Esophagus squamous epithelium (tissue), 4 donors: ENCODE results near the gene KCNS3.

Experiments
- CTCF ChIP-seq, 6 experiments: fragments of 450-650 bp in 4 of 6; fragments of 200-600 bp in 2 of 6; sonication (generic) in 2 of 6; IDR thresholded peaks; one replicate each; pipeline ENCODE4 v1.5.1; 2016 to 2019; ENCODE audit warnings: antibody characterized with exemption in 6 of 6, mild to moderate bottlenecking in 4 of 6, moderate library complexity in 4 of 6
- POLR2A ChIP-seq, 4 donors: fragments of 450-650 bp; IDR thresholded peaks; one replicate each; pipeline ENCODE4 v1.6.1; 2017; ENCODE audit warnings: antibody characterized with exemption in 4 of 4, mild to moderate bottlenecking in 4 of 4, moderate library complexity in 3 of 4

- TF ChIP-seq CTCF (IDR thresholded peaks at IDR 0.05) (no peak), POLR2A (IDR thresholded peaks at IDR 0.05) (no peak)
Measured at GRCh38 chr2:17839959-17840358, 38.5 kb upstream of the KCNS3 start.
